Transverse colon (tissue), 4 donors: ENCODE data around the gene SEPHS1.

Experiments
- EP300 ChIP-seq: sonication (generic); formaldehyde crosslinking; IDR thresholded peaks from one replicate; pipeline ENCODE4 v1.6.1; 2017; ENCODE audit warnings: antibody characterized with exemption, low read depth
- POLR2A ChIP-seq: fragments of 450-650 bp; IDR thresholded peaks from one replicate; pipeline ENCODE4 v1.6.1; 2016; ENCODE audit warnings: antibody characterized with exemption, mild to moderate bottlenecking, moderate library complexity
- POLR2AphosphoS5 ChIP-seq, 3 donors: sonication (generic); formaldehyde crosslinking; IDR thresholded peaks; one replicate each; pipeline ENCODE4 v1.6.1; 2016; ENCODE audit warnings: antibody characterized with exemption in 3 of 3
- TF ChIP-seq, protein P1 (sequence below), 5 experiments: fragments of 200-600 bp in 3 of 5; fragments of 450-650 bp in 2 of 5; sonication (generic) in 3 of 5; IDR thresholded peaks; 1 replicate in 2 of 5; 2 replicates in 3 of 5; pipeline ENCODE4 v1.5.1; 2016 to 2017; ENCODE audit warnings: antibody characterized with exemption in 5 of 5, inconsistent platforms in 3 of 5, mild to moderate bottlenecking in 2 of 5, moderate library complexity in 1 of 5

DNA sequence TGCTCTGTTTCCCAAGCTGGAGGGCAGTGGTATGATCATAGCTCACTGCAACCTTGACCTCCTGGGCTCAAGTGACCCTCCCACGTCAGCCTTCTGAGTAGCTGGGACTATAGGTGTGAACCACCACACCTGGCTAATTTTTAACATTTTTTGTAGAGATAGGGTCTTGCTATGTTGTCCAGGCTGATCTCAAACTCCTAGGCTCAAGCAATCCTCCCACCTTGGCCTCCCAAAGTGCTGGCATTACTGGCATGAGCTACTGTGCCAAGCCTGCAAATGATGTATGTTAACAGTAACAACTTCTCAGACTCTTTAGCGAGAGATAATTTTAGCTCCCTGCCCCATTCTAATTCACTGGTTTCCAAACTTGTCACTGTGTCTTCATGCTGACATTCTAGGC is 27.7 kb upstream of the SEPHS1 start:
- TF ChIP-seq, protein P1, sequence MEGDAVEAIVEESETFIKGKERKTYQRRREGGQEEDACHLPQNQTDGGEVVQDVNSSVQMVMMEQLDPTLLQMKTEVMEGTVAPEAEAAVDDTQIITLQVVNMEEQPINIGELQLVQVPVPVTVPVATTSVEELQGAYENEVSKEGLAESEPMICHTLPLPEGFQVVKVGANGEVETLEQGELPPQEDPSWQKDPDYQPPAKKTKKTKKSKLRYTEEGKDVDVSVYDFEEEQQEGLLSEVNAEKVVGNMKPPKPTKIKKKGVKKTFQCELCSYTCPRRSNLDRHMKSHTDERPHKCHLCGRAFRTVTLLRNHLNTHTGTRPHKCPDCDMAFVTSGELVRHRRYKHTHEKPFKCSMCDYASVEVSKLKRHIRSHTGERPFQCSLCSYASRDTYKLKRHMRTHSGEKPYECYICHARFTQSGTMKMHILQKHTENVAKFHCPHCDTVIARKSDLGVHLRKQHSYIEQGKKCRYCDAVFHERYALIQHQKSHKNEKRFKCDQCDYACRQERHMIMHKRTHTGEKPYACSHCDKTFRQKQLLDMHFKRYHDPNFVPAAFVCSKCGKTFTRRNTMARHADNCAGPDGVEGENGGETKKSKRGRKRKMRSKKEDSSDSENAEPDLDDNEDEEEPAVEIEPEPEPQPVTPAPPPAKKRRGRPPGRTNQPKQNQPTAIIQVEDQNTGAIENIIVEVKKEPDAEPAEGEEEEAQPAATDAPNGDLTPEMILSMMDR (IDR thresholded peaks at IDR 0.05) = no peak
- TF ChIP-seq POLR2AphosphoS5 (IDR thresholded peaks at IDR 0.05) (no peak), POLR2A (no peak), EP300 (no peak)
